GDM1 (cell line): ENCODE measurements around the gene LAPTM5.

Source experiments
- DNase-seq: peaks from one replicate; lab custom pipeline; 2025; lab: John Stamatoyannopoulos, UW

Gene LAPTM5

DNA sequence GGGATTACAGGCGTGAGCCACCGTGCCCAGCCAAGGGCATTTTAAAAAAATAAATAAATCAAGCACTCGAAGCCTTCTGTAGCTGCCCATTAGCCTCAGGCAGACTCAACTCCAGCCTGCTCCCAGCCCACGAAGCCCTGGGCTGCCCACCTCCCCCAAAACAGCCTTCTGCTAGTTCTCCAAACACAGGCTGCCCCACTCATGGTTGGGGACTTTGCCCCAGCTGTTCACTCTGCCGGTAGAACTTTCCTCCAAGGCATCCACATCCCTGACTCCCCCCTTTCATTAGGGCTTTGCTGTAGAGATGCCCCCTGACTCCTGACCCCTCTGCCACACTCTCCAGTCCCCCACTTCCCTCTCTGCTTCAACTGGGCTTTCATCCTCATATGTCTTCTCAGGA, 29.7 kb upstream of the LAPTM5 start:
- no peak for DNase-seq

- DNase-seq = no peak
These were observed 28.9 kb upstream of the LAPTM5 start for GRCh38 chr1:30786264-30786991.

DNA sequence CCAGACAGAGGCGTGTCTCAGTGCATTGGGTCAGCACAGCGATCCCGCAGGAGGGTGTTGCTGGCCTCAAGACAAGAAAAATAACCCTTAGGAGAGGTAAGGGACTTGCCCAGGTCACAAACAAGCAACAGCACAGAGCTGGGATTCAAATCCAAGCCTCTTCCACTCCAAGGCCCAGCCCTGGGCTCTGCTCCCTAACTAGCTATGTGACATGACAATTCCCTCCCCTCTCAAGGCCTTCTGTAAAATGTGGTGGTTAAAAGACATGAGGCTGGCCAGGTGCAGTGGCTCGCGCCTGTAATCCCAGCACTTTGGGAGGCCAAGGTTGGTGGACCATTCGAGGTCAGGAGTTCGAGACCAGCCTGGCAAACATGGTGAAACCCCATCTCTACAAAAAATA, 28.1 kb upstream of the LAPTM5 start:
- no peak for DNase-seq

- no peak for DNase-seq
These were observed 27.6 kb upstream of the LAPTM5 start for GRCh38 chr1:30785181-30785580.

DNA sequence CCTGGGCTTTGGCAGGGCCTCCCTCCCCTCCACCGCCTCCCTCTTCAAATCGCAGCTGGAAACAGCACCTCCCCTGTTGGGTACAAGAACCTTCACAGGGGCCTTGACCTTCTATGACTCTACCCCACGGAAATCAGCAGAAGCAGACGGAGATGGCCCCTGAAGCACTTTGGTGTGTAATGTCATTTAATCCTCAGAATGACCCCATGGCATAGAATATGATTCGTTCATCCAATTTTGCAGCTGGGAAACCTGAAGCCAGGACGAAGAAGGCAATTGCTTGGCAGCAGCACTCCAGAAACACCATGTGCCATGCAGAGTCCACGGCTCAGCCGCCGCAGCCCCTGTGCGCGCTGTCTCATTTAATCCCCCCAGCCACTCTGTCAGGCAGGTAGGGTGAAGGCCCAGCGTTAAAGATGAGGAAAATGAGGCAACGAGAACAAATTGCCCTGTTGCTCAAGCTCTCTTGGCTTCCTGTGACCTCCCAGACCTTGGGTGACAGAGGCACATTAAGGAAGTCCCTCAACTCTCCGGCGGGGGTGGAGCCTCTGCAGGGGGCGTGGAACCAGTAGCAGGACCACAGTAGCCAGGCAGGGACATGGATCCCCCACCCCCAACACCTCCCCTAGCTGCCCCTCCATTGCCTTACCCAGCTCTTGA, 25.8 kb upstream of the LAPTM5 start:
- DNase-seq = no peak

DNA sequence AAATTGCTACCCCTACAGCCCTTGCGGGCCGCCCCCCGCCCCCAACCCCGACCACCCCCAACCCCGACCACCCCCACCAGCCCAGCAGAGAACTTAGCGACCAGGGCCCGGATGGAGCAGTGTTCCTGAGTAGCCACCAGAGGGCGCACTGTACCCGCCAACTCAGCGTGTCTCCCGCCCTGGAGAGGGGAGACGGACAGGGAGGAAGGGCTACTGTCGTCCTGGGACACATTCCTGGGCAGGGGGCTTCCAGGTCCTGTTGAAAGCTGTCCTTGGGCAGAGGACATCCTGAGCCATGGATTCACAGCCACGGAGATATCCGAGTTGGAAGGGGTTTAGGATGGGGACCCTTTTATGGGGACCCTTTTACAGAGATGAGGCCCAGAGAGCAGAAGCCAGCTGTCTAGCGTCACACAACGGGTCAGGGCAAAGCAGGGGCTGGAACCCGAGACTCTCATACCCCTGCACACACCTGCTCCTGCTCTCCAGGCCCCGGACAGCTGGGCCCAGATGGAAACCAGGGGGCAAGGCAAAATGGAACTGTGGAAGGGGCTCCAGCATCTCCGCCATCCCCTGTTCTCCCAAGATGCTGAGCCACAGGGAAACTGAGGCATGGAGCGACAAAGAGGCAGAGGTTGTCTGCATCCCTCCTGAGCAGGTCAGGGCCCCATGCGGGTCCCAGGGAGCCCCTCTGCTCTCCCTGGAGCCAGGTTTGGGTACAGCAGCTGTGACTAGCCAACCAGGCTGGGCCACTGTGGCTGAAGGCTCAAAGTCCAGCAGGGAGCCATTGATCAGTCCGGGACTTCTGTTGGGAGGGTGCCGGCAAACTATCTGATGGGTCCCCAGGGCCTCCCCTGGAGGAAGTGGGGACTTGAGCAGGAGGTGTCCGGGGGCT, 25.0 kb upstream of the LAPTM5 start:
- DNase-seq = peak; percentile 17

DNA sequence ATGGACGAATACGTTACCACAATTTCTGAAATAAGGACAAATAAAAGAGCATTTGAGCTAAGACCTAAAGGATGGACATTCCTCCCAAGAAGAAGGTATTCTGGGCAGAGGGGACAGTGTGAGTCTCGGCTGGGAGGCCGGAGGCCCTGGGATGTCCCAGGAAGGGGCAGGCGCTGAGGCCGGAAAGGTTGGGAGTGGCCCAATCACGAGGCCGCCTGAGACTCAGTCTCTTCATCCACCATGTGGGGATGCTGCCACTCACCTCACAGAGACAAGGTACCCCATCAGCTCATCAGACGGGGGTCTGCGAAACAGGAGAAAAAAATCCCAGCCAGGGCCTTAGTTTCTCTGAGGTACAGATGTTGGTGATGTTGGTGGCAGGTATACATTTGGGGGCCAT, 24.3 kb upstream of the LAPTM5 start:
- DNase-seq = no peak

GRCh38 chr1:30780409-30780808, 22.8 kb upstream of the LAPTM5 start:
- DNase-seq = no peak

GRCh38 chr1:30779294-30780071, 21.9 kb upstream of the LAPTM5 start:
- peak; percentile 64 for DNase-seq

GRCh38 chr1:30778979-30779293, 21.4 kb upstream of the LAPTM5 start:
- DNase-seq = no peak

DNA sequence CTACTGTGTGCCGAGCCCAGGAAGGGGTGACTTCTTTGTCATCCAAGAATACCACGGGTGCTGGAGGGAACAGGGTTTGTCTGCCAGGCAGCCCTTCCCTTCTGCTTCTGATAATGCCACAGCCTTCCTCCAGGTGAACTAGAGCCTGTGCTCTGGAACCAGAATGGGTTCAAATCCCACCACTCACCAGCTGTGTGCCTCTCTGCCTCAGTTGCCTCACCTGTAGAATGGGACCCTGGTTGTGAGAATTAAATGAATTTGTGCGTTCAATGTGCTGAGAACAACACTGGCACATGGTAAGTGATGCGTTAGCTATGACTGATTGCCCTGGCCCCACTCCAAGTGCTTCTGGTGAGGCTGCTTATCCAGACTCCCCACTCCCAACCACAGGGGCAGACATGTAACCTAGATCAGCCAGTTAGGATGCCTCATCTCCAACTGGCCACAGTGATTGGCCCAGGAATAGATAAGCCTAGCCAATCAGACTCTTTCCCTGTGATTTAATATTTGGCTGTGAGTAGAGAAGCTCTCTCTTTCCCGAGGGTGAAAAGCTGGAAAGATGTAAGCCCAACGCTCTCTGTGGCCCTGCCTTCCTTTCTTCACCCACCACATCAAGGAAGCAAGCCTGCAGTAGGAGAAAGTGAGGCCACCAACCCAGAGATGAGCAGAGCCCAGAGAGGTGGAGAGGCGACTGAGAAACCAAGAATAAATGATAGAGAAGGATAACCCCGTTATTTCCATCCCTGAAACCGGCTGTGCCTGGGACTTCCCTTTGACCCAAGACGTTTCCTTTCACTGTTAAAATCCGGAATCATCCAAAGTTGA, 20.8 kb upstream of the LAPTM5 start:
- DNase-seq = peak; percentile 64

GRCh38 chr1:30777904-30778153, 20.3 kb upstream of the LAPTM5 start:
- DNase-seq = no peak

DNA sequence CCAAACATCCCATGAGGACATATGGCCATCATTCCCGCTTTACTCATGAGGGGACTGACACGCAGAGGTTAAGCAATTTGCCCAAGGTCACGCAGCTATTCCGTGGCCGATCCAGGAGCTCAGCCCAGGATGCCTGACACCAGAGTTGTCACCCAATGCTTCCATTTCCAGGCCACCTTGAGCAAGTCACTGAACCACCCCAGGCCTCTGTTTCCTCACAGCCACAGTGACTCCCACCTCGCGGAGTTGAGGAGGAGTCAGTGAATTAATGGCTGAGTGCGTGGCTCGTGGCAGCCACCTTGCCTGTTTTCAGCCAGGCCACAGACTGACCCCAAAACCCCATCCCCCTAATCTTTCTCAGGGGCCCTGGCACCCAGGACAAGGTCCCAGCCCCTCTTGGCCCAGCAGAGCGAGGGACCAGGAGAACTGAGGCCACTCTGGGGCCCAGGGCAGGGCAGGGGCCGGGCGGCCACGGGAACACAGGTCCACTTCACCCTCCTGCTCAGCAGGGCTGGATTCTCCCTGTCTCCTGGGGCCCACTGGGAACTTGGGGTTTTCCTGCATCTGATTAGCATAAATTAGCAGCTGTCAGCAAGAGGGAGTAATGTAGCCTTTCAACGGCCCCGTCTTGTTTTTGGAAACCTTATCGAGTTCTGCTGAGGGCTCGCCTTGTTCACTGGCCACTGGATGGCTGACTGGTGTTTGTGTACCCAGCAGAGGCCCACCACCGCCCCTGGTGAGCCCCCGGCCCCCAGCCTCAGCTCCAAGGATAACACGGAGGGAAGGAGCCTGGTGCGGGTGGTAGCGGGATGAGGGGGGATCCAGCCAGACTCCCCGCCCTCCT, 19.7 kb upstream of the LAPTM5 start:
- DNase-seq = no peak

- no peak for DNase-seq
These were observed 18.8 kb upstream of the LAPTM5 start for GRCh38 chr1:30776097-30777059.

DNA sequence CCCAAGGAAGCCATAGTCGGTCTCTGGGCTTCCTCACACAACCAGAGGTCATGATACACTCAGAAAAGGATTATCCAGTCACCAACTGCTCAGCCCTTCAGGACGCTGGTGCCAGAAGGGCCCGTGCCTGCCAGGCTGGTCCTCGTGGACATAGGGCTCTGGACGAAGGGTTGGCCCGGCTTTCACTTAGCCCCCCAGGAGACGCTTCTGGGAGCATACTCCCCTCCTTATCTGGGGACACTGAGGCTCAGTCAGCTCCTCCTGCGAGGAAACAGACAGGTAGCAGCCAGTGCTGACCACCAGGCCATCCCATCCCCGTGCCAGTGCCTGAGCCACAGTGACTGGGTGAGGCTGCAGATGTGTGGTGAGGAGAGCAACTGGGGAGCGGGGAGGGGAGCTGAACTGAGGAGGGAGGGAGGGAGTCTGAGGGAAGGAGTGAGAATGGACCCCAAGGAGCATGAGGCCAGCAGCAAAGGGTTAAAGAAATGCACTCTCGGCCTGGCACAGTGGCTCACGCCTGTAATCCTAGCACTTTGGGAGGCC, 17.9 kb upstream of the LAPTM5 start:
- DNase-seq = no peak

DNA sequence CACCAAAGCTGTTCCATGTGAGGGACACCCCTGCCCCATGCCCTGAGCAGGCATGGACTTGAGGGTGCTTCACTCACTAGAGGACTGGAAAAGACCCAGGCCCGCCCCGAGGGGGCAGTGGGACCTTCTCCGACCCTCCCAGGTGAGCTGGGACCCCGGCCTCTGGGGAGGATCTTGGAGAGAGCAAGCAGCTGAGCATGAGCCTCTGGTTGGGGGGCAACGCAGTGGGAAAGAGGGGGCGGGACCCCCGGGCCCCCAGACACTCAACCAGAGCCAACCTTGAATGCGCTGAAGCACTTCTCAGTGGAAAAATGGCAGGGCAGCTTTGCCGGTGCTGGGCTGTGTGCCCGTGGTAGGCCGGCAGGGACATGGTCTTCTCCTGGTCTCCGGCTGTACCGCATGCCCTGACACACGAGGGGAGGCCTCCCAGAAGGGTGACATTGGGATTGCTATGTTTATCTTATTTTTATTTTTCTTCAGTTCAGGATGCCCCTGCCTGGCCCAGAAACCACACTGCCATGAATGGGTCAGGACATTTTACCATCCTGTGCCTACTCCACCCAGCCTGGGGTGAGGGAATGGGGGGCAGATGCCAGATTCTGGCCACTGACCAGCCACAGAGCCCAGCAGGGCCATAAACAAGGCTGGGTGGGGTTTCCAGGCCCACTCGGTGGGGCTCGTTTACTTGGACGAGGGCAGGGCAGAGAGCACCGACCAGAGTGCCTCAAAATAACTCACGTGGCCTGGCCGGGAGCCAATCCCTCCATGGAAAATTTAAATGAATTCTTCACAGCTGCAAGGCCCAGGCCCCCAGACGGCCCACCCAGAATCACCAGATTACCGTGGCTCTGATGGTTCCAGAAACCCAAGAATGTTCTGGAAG, 17.2 kb upstream of the LAPTM5 start:
- no peak for DNase-seq

DNA sequence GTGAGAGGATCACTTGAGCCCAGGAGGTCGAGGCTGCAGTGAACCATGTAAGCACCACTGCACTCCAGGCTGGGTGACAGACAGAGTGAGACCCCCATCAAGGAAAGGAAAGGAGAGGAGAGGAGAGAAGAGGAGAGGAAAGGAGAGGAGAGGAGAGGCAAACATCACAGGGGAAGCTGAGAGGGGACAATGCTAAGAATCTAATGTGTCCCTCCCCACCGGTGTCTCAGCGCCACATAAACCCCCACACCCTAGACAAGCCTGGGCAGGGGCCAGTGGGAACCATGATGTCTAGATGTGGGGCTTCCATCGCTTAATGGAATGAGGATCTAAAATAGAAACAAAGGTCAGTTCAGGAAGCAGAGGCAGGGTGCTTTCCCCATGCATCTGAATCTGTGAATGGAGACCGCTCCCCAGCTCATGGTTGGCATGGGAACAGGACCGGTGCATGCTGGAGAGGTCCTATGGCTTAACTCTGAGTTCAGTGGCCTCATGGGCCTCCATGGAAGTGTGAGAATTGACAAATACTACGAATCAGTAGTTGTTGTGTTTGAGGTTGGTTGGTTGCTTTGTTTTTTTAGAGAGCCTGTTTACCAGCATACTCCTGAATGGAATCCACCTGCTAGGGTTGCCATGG, 16.3 kb upstream of the LAPTM5 start:
- DNase-seq = no peak

- no peak for DNase-seq
These were observed 13.4 kb upstream of the LAPTM5 start for GRCh38 chr1:30771005-30771404.
